Subcutaneous abdominal adipose tissue (tissue), 5 donors: Measurements from ENCODE around the gene TBL1X.
A peak's percentile ranks its signal among the peaks of the same experiment; 100 is the strongest.

Experiments
- H3K27ac ChIP-seq: one replicate; pipeline ENCODE4 v1.7.0; 2013; ENCODE audit warnings: low read depth, mild to moderate bottlenecking, inconsistent platforms, low read length, moderate library complexity
- H3K27me3 ChIP-seq, 5 donors: one replicate each; pipeline ENCODE4 v1.7.0; 2013; ENCODE audit warnings: low read length in 5 of 5, inconsistent platforms in 1 of 5; ENCODE audit not compliant: control insufficient read depth in 5 of 5, insufficient read depth in 4 of 5
- H3K36me3 ChIP-seq, 5 donors: one replicate each; pipeline ENCODE4 v1.7.0; 2013; ENCODE audit warnings: low read length in 5 of 5; ENCODE audit not compliant: control insufficient read depth in 5 of 5, insufficient read depth in 5 of 5
- H3K4me1 ChIP-seq, 5 donors: one replicate each; pipeline ENCODE4 v1.7.0; 2013; ENCODE audit warnings: low read length in 5 of 5, mild to moderate bottlenecking in 3 of 5, moderate library complexity in 1 of 5; ENCODE audit not compliant: control insufficient read depth in 5 of 5, insufficient read depth in 5 of 5
- H3K4me3 ChIP-seq, 5 donors: one replicate each; pipeline ENCODE4 v1.7.0; 2013; ENCODE audit warnings: low read length in 5 of 5, low read depth in 1 of 5
- H3K9ac ChIP-seq, 5 donors: one replicate each; pipeline ENCODE4 v1.7.0; 2013; ENCODE audit warnings: low read length in 5 of 5, mild to moderate bottlenecking in 4 of 5, moderate library complexity in 3 of 5
- H3K9me3 ChIP-seq, 5 donors: one replicate each; pipeline ENCODE4 v1.7.0; 2013; ENCODE audit warnings: low read length in 5 of 5; ENCODE audit not compliant: control insufficient read depth in 5 of 5
- donor health status: healthy.
- donor health status: healthy.
- donor health status: healthy.
- donor health status: healthy.
- donor health status: healthy.

TBL1X gene

DNA sequence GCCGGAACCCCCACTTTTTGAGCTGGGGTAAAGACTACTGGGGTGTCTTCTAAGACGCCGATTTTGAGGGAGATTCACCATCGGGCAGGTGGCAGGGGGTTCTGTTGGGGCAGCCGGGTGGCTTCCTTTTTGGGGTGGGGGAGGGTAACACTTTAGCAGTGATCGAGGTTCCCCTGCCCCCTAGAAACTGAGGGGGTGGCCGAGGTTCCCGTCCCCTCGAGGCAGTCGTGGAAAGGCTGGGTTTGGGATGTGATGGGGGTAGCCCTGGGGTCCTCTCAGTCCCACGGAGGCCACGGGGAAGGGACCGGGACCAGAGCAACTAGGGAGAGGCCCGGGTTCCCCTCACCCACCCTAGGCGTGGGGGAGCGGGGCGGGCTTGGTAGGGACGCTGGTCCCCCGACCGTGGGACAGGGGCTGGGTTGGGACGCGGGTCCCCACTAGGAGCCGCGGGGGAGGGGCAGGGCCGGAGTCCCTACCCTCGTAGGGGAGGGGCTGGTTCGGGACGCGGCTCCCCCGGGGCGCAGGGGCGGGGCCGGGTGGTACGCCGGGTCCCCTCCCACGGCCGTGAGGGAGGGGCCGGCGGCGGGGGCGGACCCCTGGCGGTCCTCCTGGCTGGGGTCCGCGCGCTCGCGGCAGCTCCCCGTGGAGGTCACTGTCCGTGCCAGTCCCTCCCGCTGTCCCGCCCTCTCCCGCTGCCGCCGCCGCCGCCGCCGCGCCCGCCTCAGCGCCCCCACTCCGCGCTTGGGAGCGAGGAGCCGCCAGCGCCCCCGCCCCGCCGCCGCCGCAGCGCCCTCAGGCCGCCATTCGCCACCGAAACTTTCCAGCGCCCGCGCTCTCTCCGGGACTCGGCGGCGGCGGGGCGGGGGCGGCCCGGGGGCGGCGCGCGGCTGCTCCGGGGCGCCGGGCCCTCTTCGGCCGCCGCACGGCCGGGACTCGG, at the start of gene TBL1X:
TBL1X (plus strand) TSS at position 624 of the 937 bp plus-strand sequence. CDS start 188,529 bp downstream, outside the sequence.
- peaks cover 0 to 15% (median 8%) of the 10 kb centered on the region in 5 donors for H3K27me3 ChIP-seq
- H3K9me3 ChIP-seq = no peaks in the 10 kb centered on the region
- H3K9ac ChIP-seq = peak within 1 kb of the TSS in 2 of 5 donors; percentile 40 to 62
- peaks cover 4 to 39% (median 32%) of the 10 kb centered on the region in 5 donors for H3K4me1 ChIP-seq
- peak within 1 kb of the TSS; percentile 69 for H3K27ac ChIP-seq
- no peaks in the 10 kb centered on the region for H3K36me3 ChIP-seq
- peak within 1 kb of the TSS in 4 of 5 donors; percentile 62 to 71 (median 66) for H3K4me3 ChIP-seq

DNA sequence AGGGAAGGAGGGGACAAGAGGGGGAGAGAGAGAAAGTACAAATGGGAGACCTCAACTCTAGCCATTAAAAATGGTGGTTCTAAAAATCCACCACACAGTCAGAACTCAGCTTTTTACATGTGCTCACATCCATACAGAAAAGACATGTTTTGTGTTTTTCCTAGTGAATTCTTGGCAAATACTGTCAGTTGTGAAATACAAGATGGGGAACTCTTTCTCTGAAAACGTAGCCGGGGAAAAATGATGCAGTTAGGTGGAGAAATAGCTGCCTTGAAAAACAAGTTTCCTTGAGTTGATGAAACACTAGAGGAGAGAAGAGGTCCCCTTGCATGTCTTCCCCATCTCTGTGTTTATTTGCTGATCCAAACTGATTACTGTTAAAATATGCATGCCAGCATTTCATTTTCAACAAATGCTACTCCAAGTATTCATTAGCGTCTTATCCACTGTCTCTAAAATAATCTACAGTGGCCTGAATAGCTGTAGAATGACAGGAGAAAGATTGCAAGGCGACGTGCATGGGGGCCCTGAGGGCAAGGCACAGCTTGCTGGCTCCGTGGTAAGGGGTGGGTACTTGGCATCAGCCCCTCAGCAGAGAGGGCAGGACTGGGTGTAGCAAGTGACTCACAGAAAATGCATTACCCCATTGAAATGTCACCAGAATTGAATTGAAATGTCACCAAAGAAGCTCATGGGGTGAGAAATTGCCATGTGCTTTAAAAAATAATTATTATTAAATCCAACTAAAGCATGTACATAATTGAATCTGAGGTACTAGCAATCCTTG, 48.1 kb upstream of the TBL1X start:
- Histone ChIP-seq H3K9me3 (peaks cover 0 to under 1% (median 0%) of the 10 kb centered on the region in 5 donors), H3K4me3 (no peak overlapping the region), H3K4me1 (peaks cover 0 to 20% (median 3%) of the 10 kb centered on the region in 5 donors), H3K27ac (peak overlapping the region; percentile 41), H3K9ac (no peak overlapping the region), H3K36me3 (no peaks in the 10 kb centered on the region), H3K27me3 (peaks cover 0 to 8% (median 0%) of the 10 kb centered on the region in 5 donors)

DNA sequence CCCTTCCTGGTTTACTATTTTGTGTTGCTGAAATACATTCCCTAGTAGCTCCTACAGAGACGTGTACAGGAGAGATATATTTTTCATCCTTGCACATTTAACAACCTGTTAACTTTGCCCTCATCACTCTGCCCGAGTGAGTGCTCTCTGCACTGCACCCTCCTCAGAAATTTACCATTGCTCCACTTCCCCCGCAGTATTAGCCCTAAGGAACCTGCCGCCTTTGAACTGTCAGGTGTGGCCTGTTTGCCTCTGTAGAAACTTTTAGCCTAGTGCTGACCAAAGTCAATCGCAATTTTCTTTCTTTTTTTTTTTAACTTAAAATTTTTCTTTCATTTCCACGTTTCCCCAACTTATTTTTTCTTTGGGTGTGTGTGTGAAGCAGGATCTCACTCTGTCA, 46.6 kb upstream of the TBL1X start:
- Histone ChIP-seq H3K27me3 (peaks cover 0 to 8% (median 0%) of the 10 kb centered on the region in 5 donors), H3K4me3 (no peak overlapping the region), H3K36me3 (no peaks in the 10 kb centered on the region), H3K9me3 (no peaks in the 10 kb centered on the region), H3K27ac (no peak overlapping the region), H3K4me1 (peaks cover 0 to 20% (median 3%) of the 10 kb centered on the region in 5 donors), H3K9ac (no peak overlapping the region)

DNA sequence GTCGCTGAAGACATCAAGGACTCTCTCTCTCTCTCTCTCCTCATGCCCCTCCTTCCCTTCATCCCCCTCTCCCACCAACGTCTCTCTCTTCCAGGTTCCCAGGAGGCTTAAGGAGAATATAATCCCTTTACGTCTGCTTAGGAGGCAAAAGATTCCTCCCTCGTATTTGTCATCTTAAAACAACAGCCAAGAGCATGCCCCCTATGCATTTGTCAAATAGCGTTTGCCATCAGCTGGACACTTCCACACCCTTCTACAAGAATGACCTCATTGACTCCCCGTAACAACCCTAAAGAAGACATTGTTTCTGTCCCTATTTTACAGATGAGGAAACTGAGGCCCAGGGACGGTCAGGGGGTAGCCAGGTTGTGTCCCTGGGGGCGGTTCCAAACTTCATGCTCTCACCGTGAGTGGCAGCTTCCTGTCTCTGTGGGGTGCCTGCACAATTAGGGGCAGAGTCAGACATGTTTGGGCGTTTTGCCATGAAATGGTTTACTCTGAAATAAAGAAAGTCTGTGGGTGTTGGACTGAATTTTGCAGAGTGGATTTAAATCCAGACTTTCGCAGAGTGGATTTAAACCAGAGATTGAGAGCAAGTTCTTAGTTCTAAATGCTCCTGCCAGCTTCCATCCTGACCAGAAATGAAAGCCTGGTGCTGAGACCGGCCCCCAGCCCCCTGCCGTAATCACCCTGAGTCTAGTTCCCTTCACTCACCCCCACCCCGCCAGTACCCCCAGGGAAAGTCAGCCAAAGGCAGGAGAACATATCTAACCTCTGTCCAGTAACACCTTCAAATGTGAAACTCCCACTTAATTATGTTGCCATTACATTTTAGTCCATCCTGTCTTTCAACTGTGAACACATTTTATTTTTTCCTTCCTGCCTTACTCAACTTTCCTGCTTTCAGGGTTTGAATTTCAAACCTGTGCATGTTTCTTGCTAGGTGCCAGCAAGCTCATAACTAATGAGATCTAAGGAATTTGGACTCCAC, 44.3 kb upstream of the TBL1X start:
- Histone ChIP-seq H3K27ac (no peak overlapping the region), H3K4me3 (no peak overlapping the region), H3K9ac (no peak overlapping the region), H3K4me1 (peaks cover 0 to 20% (median 3%) of the 10 kb centered on the region in 5 donors), H3K9me3 (peaks cover 0 to 7% (median 0%) of the 10 kb centered on the region in 5 donors), H3K27me3 (peaks cover 0 to 8% (median 0%) of the 10 kb centered on the region in 5 donors), H3K36me3 (no peaks in the 10 kb centered on the region)

DNA sequence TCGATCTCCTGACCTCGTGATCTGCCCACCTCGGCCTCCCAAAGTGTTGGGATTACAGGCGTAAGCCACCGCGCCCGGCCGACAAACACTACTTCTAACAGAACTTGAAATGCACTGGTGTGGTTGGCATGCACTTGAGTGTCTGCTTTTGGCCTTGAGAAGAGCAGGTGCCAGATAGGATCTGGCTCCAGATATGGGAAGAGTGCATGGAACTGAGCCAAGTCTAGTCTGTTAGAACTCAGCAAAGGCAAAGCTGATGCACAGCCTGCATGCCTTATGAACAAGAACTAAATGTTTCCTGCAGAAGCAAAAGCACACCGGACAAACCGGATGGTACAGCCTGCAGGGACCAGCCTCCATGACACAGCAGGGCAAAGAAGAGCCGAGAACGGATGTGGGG, 35.1 kb upstream of the TBL1X start:
- Histone ChIP-seq H3K4me3 (no peak overlapping the region), H3K36me3 (no peaks in the 10 kb centered on the region), H3K9me3 (peaks cover 0 to 11% (median 3%) of the 10 kb centered on the region in 5 donors), H3K9ac (no peak overlapping the region), H3K27me3 (peaks cover 0 to 2% (median 0%) of the 10 kb centered on the region in 5 donors), H3K27ac (no peak overlapping the region), H3K4me1 (peaks cover 0 to 8% (median 4%) of the 10 kb centered on the region in 5 donors)

DNA sequence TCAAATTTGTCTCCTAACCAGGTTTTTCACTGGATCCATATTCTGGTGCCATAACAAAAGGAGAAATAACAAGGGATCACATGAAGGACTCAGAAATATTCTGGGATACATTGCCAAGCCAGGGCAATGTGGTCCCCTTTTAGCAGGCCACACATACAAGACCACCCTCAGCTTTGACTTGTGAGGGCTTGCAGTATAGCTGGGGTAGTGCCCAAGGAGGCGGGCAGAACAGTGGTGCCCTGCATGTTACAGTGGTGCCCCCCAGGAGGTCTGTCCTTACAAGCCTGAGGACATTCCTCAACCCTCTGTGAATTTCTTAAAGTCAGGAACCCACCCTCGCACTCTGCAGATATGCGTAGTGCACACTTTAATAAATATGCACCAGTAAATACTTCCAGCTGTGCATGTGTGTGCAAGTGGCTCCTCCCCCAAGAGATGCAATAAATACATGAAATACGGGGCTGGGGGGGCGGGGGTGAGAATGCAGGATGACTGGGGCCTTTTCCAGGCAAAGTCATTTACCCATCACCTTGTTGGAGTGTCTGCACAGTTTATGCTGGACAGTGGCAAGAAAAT, 34.4 kb upstream of the TBL1X start:
- H3K4me3 ChIP-seq = no peak overlapping the region
- no peak overlapping the region for H3K27ac ChIP-seq
- no peak overlapping the region for H3K9ac ChIP-seq
- no peaks in the 10 kb centered on the region for H3K36me3 ChIP-seq
- H3K27me3 ChIP-seq = peaks cover 0 to 2% (median 0%) of the 10 kb centered on the region in 5 donors
- peaks cover 0 to 10% (median 3%) of the 10 kb centered on the region in 5 donors for H3K9me3 ChIP-seq
- H3K4me1 ChIP-seq = peaks cover 0 to 8% (median 4%) of the 10 kb centered on the region in 5 donors

DNA sequence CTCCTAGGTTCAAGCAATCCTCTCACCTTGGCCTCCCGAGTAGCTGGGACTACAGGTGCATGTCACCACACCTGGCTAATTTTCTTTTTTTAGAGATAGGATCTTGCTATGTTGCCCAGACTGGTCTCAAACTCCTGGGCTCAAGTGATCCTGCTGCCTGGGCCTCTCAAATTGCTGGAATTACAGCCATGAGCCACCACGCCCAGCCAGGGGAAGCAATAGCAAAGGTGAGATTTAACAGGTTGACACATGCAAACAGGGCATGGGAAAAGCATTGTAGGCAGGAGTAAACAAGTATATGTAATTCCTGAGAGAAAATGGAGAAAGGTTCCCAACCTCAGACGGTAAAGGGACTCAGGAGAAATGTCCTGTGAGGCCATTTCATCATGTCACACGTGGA, 33.6 kb upstream of the TBL1X start:
- Histone ChIP-seq H3K27ac (no peak overlapping the region), H3K27me3 (peaks cover 0 to 3% (median 0%) of the 10 kb centered on the region in 5 donors), H3K9me3 (peaks cover 0 to 7% (median 3%) of the 10 kb centered on the region in 5 donors), H3K9ac (no peak overlapping the region), H3K4me1 (peaks cover 0 to 8% (median 4%) of the 10 kb centered on the region in 5 donors), H3K36me3 (no peaks in the 10 kb centered on the region), H3K4me3 (no peak overlapping the region)

DNA sequence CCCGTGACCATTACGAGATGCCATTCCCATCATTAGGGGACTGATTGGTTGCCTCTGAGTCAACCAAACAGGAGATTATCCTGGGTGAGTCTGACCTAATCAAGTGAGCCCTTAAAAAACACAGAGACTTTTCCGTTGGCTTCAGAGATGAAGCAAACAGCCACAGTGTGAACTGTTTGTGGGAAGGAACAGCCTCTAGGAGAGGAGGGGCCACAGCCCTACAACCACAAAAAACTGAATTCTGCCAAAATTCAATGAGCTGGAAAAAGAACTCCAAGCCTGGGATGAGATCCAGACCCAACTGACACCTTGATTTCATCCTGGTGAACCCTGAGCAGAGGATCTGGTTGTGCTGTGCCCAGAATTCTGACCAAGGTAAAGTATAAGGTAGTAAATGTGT, 31.3 kb upstream of the TBL1X start:
- H3K9me3 ChIP-seq = no peaks in the 10 kb centered on the region

More for the DNA sequence above, 31.3 kb upstream of the TBL1X start:
- H3K4me1 ChIP-seq = peaks cover 0 to 8% (median 4%) of the 10 kb centered on the region in 5 donors
- H3K9ac ChIP-seq = no peak overlapping the region
- peaks cover 0 to 5% (median 0%) of the 10 kb centered on the region in 5 donors for H3K27me3 ChIP-seq
- H3K27ac ChIP-seq = no peak overlapping the region
- H3K4me3 ChIP-seq = no peak overlapping the region
- H3K36me3 ChIP-seq = no peaks in the 10 kb centered on the region
